ENCODE measurements around the gene PALD1. TPM values are rescaled to one million over a fixed set of nuclear protein-coding genes. Genes with fewer than 3 reads are reported as not detected.
A peak's percentile ranks its signal among the peaks of the same experiment; 100 is the strongest.

The PALD1 gene
- total RNA-seq, 1 donor from 2014 or later = 1.8 TPM

- Mint-ChIP-seq H3K4me3 (ENCODE audit: unreplicated experiment) (no peak overlapping the region), H3K4me1 (ENCODE audit: low read depth, unreplicated experiment) (no peaks in the 10 kb centered on the region), H3K36me3 (ENCODE audit: low read depth, unreplicated experiment) (peaks cover 14% of the 10 kb centered on the region), H3K27ac (ENCODE audit: unreplicated experiment) (no peak overlapping the region), H3K27me3 (ENCODE audit: low read depth, unreplicated experiment) (peaks cover 5% of the 10 kb centered on the region), H3K9me3 (ENCODE audit: unreplicated experiment) (no peaks in the 10 kb centered on the region)
- Histone ChIP-seq H3K36me3 (ENCODE audit: insufficient read depth, low read length) (peaks cover 18% of the 10 kb centered on the region), H3K9ac (ENCODE audit: low read length) (no peak overlapping the region), H3K4me1 (ENCODE audit: insufficient read depth, low read length) (peaks cover 5% of the 10 kb centered on the region), H3K79me2 (ENCODE audit: insufficient read depth, low read length) (no peaks in the 10 kb centered on the region), H3K27me3 (ENCODE audit: insufficient read depth, low read length) (no peaks in the 10 kb centered on the region), H3K4me2 (ENCODE audit: low read length) (no peak overlapping the region), H4K20me1 (ENCODE audit: insufficient read depth, low read length) (peaks cover 28% of the 10 kb centered on the region), H3K9me3 (ENCODE audit: insufficient read depth, low read depth, low read length) (no peaks in the 10 kb centered on the region), H3K27ac (ENCODE audit: low read depth, low read length) (no peak overlapping the region), H3K4me3 (ENCODE audit: insufficient read depth, low read depth, low read length) (no peak overlapping the region), H2AFZ (ENCODE audit: low read depth, low read length) (no peak overlapping the region)
- no peak for TF ChIP-seq CTCF (IDR thresholded peaks at IDR 0.05; ENCODE audit: insufficient read depth, low read depth, low read length)
- TF ChIP-seq EZH2 (IDR thresholded peaks at IDR 0.05; ENCODE audit: insufficient read depth, low read length) = no peak
- DNase-seq (ENCODE audit: low read depth) (peak; percentile 25), FAIRE-seq (no peak)
These were observed 46.5 kb upstream of the PALD1 start for GRCh38 chr10:70432101-70432500.

GRCh38 chr10:70432561-70433263 is 45.9 kb upstream of the PALD1 start:
- H3K9me3 ChIP-seq (ENCODE audit: insufficient read depth, low read depth, low read length) = no peaks in the 10 kb centered on the region
- H3K9me3 Mint-ChIP-seq (ENCODE audit: unreplicated experiment) = no peaks in the 10 kb centered on the region
- no peak overlapping the region for H3K9ac ChIP-seq (ENCODE audit: low read length)
- peaks cover 12% of the 10 kb centered on the region for H3K36me3 ChIP-seq (ENCODE audit: insufficient read depth, low read length)
- no peaks in the 10 kb centered on the region for H3K27me3 ChIP-seq (ENCODE audit: insufficient read depth, low read length)
- TF ChIP-seq CTCF (IDR thresholded peaks at IDR 0.05; ENCODE audit: insufficient read depth, low read depth, low read length) (no peak), EZH2 (IDR thresholded peaks at IDR 0.05; ENCODE audit: insufficient read depth, low read length) (no peak)
- peaks cover 14% of the 10 kb centered on the region for H3K36me3 Mint-ChIP-seq (ENCODE audit: low read depth, unreplicated experiment)
- no peaks in the 10 kb centered on the region for H3K4me1 Mint-ChIP-seq (ENCODE audit: low read depth, unreplicated experiment)
- H3K4me1 ChIP-seq (ENCODE audit: insufficient read depth, low read length) = peaks cover 5% of the 10 kb centered on the region
- H2AFZ ChIP-seq (ENCODE audit: low read depth, low read length) = no peak overlapping the region
- H3K27ac Mint-ChIP-seq (ENCODE audit: unreplicated experiment) = no peak overlapping the region
- H3K79me2 ChIP-seq (ENCODE audit: insufficient read depth, low read length) = no peaks in the 10 kb centered on the region
- FAIRE-seq (no peak), DNase-seq (ENCODE audit: low read depth) (no peak)
- H3K4me3 Mint-ChIP-seq (ENCODE audit: unreplicated experiment) = no peak overlapping the region
- H3K27ac ChIP-seq (ENCODE audit: low read depth, low read length) = no peak overlapping the region
- no peak overlapping the region for H3K4me2 ChIP-seq (ENCODE audit: low read length)
- H4K20me1 ChIP-seq (ENCODE audit: insufficient read depth, low read length) = peaks cover 22% of the 10 kb centered on the region
- peaks cover 10% of the 10 kb centered on the region for H3K27me3 Mint-ChIP-seq (ENCODE audit: low read depth, unreplicated experiment)
- no peak overlapping the region for H3K4me3 ChIP-seq (ENCODE audit: insufficient read depth, low read depth, low read length)

GRCh38 chr10:70433581-70434280 is 44.8 kb upstream of the PALD1 start:
- Histone ChIP-seq H3K4me1 (ENCODE audit: insufficient read depth, low read length) (peaks cover 5% of the 10 kb centered on the region), H3K4me2 (ENCODE audit: low read length) (peak overlapping the region; percentile 9), H3K27ac (ENCODE audit: low read depth, low read length) (peak overlapping the region; percentile 18), H4K20me1 (ENCODE audit: insufficient read depth, low read length) (peaks cover 19% of the 10 kb centered on the region), H3K27me3 (ENCODE audit: insufficient read depth, low read length) (peaks cover 6% of the 10 kb centered on the region), H3K9ac (ENCODE audit: low read length) (no peak overlapping the region), H3K4me3 (ENCODE audit: insufficient read depth, low read depth, low read length) (no peak overlapping the region), H3K36me3 (ENCODE audit: insufficient read depth, low read length) (peaks cover 2% of the 10 kb centered on the region), H3K79me2 (ENCODE audit: insufficient read depth, low read length) (no peaks in the 10 kb centered on the region), H2AFZ (ENCODE audit: low read depth, low read length) (no peak overlapping the region), H3K9me3 (ENCODE audit: insufficient read depth, low read depth, low read length) (no peaks in the 10 kb centered on the region)
- H3K27ac Mint-ChIP-seq (ENCODE audit: unreplicated experiment) = no peak overlapping the region
- FAIRE-seq (no peak), DNase-seq (ENCODE audit: low read depth) (no peak)
- no peak overlapping the region for H3K4me3 Mint-ChIP-seq (ENCODE audit: unreplicated experiment)
- peaks cover 18% of the 10 kb centered on the region for H3K27me3 Mint-ChIP-seq (ENCODE audit: low read depth, unreplicated experiment)
- H3K4me1 Mint-ChIP-seq (ENCODE audit: low read depth, unreplicated experiment) = no peaks in the 10 kb centered on the region
- H3K9me3 Mint-ChIP-seq (ENCODE audit: unreplicated experiment) = no peaks in the 10 kb centered on the region
- peaks cover 12% of the 10 kb centered on the region for H3K36me3 Mint-ChIP-seq (ENCODE audit: low read depth, unreplicated experiment)
- TF ChIP-seq CTCF (IDR thresholded peaks at IDR 0.05; ENCODE audit: insufficient read depth, low read depth, low read length) = no peak
